Measurements from ENCODE around the gene ZNF217.
A peak's percentile ranks its signal among the peaks of the same experiment; 100 is the strongest.
"Not testable (repeated sequence)": the region's sequence is repeated elsewhere in the genome, so short reads cannot be mapped to it uniquely, and the experiment has no call there.

ZNF217 gene

DNA sequence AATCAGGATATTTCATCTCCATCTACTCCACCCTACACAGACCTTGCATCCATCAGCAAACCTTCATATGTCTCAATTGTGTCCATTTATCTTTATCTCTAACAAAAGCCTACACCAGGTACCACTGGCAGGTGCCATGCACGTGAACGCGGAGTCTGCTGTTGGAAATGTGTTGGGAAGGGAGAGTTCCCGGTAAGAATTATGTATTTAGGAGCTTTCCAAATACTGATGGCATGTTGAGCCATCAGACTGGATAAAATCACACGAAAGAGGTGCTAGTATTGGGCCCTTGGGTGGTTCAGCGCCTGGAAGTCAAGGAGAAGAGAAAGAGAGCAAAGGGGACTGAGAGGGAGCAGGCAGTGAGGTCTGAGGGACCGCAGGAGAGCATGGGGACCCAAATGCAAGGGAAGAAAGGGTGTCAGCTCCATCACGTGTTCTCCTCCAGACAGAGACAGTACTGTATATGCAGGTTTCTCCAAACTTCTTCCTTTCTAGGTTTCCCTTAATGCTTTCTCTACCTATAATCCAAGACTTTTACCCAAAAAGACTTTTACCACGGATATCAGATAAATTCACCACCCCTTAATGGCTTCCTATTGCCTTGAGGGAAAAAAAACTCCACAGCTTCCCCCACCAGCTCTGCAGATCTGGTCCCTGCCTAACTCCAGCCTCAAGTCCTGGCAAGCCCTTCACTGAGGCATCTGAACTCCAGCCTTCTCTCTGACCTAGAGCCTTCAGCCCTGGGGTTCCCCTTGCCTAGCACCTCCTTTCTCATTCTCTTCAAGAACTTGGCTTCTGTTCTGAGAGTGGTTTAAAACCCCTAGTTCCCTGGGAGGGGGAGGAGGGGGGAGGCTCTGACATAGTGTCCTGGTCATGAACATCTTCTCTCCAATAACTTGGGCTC is 4.8 kb upstream of the ZNF217 start:
- no peak for DNase-seq (ENCODE audit: low read depth in 2 of 2)

DNA sequence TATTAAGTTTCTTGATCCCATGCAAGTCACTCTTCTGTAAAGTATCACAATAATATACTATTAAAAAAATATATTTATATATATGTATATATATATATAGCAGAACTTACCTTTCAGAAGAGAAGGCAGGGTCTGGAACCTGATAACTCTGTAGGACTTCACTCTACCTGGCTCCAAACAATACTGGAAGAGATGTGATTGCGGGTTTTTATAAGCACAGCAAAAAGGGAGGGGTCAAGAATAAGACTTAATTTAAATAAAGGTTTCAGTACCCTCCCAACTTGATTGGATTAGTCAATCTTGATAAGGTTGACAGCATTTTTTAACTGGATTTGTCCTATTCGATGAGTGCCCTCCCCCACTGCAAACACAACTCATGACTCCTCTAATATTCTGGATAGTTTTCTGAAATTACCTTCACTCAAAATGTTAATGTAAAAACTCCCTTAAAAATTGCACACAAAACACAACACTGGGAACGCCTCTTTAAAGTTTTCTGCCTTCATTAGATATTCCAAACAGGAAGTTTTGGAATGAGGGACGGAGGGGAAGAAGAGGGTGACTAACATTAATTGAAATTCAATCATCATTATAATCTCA is 4.0 kb upstream of the ZNF217 start:
- no peak for DNase-seq (ENCODE audit: low read depth in 2 of 2)

DNA sequence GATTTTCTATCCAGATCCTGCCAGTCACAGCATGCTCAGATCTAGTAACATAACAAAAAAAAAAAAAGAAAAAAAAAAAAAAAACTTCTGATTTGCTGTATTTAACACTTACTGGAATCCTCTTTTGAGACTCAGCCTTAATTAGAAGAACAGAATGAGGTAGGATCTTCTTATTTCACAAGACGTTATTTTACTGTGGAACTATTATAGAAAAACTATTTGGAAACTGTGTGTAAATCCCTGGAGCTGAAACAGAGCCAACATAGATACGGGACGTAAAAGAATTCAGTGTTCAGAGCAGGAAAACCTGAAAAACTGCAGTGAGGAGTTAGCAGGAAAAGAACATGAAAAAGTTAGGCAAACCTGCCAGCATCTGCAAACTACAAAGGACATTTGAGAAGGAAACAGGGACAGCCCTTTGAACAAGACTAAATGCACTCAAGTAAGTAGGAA is 3.4 kb upstream of the ZNF217 start:
- no peak for DNase-seq (ENCODE audit: low read depth in 2 of 2)

DNA sequence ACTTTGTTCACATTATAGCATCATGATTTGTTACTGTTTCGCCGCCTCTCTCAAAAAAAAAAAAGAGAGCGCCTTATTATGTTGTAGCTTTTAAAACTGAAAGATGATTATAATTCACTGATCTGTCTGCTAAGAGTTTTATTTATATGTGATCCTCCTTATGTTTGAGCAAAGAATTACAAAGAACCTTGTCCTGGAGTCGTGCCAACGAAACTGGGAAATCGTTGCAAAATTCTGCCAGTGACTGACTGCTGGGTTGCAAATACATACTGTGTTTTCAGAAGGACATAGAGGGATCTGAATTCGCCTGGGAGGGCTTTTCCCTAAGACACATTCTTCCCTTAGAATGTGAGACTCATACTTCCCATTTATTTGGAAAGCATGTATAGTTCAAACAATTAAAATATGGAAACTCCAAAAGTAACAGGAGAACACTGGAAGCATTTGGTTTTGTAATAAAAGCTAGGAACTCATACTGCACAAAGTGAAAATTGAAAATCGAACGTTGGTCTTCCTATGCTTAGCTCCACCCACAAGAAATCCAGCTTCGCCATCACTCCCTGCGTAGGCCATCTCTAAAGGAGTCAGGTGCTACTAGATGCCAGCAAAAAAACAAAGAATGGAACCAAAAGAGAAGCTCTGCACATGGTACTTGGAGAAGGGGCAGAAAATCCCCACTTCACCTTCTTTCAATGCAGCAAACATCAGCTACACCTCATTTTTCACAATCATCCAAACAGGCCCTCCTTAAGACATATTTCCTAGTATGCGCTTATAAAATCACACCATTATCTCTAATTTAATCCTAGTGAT is 2.8 kb upstream of the ZNF217 start:
- DNase-seq (ENCODE audit: low read depth in 2 of 2), result not testable (repeated sequence)

DNA sequence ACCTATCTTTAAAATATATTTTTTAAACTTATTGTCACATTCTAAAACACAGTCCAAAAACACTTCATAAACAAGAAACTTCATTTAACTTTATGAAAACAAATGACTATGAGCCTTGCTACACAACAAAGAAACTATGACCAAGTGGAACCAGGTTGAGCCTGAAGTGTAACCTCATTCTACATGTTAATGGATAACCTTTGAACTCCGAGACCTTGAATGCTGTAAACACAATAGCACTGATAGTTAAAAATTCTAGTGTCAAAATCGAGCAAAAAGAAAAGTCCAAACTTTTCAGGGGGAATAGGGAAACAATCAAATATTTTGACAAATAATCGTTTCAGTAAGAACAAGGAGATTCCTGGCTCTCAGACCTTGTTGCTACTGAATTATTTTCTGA is 2.1 kb upstream of the ZNF217 start:
- not testable (repeated sequence) for DNase-seq (ENCODE audit: low read depth in 2 of 2)

DNA sequence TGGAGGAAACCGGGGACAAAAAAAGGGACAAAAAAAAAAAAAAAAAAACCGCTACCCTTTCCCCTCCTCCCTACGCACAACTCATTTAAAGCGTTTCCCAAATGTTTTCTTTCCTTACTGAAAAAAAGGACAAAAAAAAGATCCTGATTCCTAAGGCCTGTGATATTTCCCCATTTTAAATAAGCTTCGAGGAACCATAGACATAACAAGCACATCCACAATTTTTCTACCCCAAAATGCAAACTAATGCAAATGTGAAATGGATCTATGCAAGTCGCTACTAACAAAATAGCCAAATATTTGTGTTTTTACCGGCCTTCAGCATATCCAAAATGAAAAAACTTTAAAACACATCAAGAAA is 1.4 kb upstream of the ZNF217 start:
- no peak for DNase-seq (ENCODE audit: low read depth in 2 of 2)

DNA sequence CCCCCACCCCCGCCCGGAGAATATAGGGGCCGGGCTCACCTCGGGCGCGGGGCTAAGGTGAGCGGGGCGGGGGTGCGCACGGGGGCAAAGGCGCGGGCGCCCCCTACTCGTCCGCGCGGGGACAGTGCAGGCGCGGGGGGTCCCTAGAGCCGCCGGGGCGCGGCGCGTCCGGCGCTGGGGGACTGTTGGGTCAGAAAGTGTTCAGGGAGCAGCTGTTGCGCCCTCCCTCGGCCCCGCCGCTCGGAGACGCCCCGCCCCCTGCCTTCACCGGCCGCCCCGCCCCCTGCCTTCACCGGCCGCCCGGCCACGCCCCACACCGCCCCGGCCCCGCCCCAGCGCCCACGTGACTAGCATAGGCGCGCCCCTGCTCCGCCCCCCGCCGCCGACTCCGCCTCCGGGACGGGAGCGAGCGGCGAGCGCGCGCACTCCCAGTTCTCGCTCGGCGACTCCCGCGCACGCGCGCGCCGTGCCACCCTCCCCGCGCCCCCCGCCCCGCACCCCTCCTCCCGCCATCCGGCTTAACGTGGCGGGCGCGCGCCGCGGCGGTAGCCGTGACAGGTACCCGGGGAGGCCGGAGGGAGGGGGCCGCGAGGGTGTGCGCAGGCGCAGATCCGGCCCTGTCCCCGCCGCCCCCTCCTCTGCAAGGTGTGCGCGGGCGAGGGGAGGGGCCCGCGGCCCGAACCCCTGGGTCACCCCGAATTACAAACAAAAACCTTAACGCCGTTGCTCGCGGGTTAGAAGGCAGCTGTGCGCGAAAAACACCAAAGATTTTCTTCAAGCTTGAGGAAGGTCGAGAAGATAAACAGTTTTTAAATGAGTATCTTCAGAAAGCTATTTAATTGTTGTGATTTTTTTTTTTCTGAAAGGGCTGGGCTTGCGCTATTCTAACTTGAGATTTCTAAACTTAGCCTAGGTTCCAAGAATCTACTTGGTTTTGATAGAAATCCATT is 704 bp upstream of the ZNF217 start:
- DNase-seq (ENCODE audit: low read depth in 2 of 2), result peak; percentile 86 to 89

DNA sequence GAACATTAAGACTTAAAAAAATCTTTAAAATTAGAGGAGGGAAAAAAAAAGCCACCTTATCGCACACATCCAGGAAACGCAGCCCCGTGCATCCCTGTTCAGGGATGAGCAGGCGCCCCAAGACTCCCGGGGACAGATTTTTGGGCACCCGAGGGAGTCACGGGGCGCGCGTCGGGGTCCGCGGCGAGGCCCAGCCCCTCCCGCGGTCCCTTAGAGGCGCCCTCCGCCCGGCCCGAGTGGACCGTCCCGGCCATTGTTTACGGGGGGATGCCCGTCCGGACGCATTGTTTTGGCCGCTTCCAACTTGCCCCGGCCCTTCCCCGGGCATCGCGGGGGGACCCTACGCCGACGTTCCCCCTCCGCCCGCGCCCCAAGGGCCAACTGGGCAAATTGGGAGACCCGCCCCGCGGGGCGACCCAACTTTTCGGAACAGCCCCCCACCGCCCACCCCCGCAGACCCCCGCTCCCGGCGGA is 610 bp downstream of the ZNF217 start:
- no peak for DNase-seq (ENCODE audit: low read depth in 2 of 2)

DNA sequence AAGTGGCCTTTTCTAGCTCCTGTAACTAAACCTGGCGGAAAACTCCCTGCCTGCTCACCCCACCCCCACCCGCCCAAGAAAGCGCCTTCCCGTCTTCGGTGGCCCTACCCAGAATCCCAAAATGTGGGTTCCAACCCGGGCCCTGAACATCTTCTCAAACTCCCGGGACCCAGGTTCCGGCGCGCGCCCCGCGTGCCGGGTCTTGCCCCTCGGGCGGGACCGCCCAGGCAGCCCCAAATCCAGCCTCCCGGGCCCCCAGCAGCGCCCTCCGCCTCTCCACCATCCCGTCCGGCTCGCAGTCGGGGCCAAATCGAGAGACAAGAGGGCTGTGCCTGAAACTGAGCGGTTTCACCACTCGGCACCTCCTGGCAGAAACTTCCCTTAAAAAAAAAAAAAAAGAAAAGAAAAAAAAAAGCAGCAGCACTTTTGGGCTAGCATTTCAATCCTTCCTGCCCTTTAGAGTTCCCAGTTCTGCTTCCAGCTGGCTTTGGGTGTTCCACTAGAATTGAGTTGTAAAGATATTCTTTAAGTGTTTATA is 1.1 kb downstream of the ZNF217 start:
- not testable (repeated sequence) for DNase-seq (ENCODE audit: low read depth in 2 of 2)

DNA sequence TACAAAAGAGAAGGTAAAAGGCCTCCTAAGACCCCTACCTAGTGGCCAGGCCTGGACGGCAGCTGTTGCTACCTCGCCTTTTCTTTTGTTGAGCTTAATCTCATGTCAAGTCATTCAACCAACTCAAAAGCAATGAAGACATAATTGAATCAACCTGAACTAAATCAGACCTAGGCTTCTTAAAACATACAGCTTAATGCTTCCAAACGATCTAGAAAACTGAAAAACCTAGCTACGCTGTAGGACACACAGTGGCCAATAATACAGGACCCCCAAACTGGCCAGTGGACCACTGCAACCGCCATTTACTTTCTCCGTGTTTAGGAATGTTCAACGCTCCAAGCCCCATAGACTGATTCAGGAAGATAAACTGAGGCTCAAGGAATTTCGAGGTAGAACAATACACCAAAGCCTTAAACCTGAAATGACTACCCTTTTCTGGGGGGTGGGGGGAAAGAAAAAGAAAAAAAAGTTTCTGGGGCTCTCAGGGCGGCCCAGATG is 1.6 kb downstream of the ZNF217 start:
- DNase-seq (ENCODE audit: low read depth in 2 of 2), result not testable (repeated sequence)

DNA sequence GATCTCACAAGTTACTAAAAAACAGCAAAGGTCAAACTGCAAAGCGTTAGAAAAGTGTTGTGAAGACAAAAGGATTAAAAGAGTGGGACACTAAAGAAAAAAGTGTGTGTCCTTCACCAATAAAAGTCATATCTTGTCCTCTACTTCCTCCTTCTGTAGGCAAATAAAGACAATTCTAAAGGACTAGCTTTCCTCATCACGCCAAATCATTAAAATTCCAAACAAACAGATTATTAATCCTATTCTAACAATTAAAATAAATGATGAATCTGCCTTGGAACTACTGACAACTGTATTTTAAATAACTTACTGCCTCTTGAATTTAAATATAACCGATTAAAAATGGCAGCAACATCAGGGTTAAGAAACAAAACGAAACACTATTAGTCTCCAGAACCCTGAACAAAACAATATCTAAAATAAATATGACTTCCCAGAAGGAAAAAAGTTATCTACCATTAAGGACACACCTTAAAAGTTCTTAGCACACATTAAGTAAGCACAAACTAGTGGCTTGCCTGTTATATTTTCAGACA is 2.4 kb downstream of the ZNF217 start:
- not testable (repeated sequence) for DNase-seq (ENCODE audit: low read depth in 2 of 2)

DNA sequence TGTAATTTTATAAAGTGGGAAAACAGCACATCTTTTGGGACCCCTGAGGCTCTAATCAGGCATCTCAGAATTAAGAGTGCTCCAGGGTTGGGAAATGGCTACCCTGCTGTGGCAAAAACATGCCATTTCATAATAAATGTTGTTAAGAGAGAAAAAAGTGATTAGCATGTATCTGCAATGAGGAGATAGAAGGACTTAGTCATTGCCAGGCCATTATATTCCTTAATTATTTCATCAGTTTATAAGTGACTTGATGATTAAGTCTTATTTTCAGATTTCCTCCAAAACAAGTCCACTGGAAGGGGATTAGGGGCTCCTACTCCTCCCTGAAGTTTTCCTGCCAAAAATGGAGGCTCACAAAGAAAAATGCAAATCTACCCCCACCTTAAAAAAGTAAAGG is 3.0 kb downstream of the ZNF217 start:
- DNase-seq (ENCODE audit: low read depth in 2 of 2), result not testable (repeated sequence)

DNA sequence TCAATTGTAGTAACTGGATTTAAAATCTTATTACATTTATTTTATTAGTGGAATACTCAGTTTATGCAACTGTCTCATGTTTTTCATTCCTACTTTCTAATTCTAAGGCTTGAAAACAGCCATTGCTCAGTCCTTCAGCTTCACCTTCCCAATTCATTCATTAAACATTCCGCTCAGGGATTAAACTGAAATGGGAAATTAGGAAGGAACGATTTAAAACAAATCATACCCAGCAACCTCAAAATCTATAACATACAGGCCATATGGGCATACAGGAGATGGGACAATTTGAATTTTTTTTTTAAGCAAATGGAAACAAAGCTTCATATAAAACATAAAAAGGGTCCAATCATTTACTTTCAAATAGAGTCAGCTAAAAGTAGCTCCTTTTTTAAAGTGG is 3.5 kb downstream of the ZNF217 start:
- not testable (repeated sequence) for DNase-seq (ENCODE audit: low read depth in 2 of 2)

DNA sequence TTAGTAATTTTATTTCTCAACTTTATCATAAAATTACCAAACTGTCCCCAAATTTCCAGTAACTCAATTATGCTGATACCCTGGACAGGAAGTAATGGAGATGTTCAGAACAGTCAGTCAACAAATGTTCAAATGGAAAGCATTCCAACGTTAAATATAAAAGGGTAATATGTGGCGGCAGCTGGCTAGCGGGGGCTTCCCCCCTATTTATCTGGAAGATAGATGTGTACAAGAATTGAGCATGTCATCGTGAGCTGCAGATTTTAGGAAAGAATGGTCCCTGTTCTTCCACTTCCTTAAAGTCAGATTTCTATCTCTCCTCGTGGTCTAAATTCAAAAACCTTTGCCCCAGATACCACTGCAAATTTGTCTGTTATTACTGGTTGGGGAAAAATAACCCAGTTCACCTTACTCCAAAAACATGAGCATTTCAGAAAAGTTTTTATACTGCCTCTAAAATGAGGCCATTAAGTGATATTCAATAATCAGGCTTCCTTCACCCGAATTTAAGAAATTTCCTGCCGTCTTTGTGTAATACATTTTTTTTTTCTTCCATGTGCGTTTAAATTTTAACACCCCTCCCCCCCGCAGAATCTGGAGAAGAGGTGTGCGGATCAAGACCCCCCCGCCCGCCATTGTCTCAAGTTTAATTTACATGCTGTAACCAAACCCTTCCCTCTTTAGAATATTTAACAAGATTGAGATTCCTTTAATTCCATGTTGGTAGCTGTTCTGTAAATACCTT is 4.1 kb downstream of the ZNF217 start:
- DNase-seq (ENCODE audit: low read depth in 2 of 2), result not testable (repeated sequence)

DNA sequence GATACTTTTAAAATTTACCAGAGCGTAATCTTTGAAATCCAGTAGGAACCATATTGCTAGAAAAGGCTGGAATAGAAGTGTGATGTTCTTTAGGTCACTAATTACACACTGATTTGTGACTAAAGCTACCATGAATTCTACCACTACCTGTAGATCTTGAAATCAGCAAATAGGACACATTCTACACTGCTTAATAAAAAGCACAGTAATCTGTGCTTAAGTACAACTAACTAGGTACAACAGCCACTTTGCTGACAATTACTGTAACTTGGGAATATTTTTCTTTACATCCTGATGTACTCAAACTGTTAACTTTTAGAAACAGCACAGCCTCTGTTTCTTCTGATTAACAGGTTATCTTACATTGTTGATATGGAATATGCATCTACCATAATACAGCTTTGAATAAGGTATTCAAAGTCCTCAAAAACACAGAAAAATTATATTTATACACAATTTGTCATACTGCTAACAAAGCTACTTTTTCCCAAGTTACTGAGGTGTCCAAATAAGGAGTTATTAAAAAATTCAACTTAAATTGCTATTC is 6.4 kb downstream of the ZNF217 start:
- not testable (repeated sequence) for DNase-seq (ENCODE audit: low read depth in 2 of 2)

DNA sequence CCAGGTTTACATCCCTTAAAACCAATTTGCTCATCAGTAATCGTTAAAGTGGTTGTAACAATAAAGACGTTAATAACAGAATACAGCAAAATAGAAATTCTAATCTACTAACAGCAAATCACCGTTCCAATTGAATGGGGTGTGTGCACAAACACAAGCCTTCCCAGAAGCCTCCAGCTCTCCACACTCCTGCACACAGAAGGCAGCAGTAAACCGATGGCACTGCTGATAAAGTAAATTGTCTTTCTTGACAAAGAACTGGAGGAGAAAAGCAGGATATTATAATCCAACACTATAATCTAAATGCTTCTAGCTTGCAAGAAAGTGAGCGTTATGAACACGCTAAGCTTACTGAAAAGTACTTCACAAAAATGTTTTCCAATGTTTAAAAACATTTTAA is 7.0 kb downstream of the ZNF217 start:
- no peak for DNase-seq (ENCODE audit: low read depth in 2 of 2)

DNA sequence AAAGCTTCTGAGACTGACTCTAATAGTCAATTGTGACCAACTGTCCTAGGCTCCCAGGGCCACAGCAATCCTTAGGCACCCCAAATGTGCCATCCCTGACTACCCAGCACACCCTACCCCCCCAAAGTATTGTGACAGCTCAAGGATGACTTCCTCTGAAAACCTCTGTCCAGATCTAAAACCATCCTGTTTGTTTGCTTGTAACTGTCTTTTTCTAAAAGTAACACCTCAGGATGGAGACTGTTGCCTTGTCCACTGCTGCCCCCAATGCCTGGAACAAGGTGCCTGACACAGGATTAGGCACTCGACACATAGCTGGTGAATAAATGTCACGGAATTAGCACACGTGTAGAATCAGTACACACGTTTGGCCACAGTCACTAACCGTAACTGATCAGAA is 7.7 kb downstream of the ZNF217 start:
- DNase-seq (ENCODE audit: low read depth in 2 of 2), result not testable (repeated sequence)

DNA sequence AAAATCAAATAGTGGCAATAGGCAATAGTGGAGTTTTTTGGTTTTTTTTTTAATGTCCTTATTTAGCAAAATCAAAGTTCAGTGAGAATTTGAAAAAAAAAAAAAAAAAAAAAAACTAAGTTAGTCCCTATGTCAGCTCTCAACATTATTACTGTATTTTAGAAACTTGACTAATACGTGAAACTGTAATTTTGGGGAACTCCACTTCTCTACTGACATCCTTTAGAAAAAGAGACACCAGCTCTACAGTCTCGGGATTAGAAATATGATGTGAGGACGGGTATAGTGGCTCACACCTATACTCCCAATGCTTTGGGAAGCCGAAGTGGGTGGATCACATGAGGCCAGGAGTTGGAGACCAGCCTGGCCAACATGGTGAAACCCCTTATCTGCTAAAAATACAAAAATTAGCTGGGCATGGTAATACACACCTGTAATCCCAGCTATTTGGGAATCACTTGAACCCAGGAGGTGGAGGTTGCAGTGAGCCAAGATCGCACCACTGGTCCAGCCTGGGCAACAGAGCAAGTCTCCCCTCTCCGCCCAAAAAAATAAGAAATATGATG is 8.6 kb downstream of the ZNF217 start:
- DNase-seq (ENCODE audit: low read depth in 2 of 2), result not testable (repeated sequence)

DNA sequence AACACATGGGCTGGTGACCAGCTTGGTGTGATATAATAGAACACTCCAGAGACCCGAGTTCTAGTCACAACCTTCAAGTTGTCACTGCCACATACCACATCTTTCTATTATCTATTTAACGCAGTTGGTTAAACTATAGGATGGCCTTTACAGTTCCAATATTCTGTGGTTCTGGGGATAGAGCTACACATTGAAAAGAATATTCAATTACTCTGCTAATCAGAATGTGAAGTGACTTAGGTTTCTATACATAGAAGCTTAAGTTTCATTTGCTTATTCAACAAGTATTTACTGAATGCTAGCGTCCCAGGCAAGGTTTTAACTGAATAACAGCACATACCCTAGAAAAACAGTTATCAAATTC is 9.1 kb downstream of the ZNF217 start:
- DNase-seq (ENCODE audit: low read depth in 2 of 2), result not testable (repeated sequence)

Measured in fibroblast of skin of left quadriceps (primary cell).